Effector CD8-positive, alpha-beta T cell (primary cell): ENCODE data around the gene SLCO2A1.

Experiments
- DNase-seq: peaks from one replicate; lab custom pipeline; 2025; lab: John Stamatoyannopoulos, UW

The SLCO2A1 gene

DNA sequence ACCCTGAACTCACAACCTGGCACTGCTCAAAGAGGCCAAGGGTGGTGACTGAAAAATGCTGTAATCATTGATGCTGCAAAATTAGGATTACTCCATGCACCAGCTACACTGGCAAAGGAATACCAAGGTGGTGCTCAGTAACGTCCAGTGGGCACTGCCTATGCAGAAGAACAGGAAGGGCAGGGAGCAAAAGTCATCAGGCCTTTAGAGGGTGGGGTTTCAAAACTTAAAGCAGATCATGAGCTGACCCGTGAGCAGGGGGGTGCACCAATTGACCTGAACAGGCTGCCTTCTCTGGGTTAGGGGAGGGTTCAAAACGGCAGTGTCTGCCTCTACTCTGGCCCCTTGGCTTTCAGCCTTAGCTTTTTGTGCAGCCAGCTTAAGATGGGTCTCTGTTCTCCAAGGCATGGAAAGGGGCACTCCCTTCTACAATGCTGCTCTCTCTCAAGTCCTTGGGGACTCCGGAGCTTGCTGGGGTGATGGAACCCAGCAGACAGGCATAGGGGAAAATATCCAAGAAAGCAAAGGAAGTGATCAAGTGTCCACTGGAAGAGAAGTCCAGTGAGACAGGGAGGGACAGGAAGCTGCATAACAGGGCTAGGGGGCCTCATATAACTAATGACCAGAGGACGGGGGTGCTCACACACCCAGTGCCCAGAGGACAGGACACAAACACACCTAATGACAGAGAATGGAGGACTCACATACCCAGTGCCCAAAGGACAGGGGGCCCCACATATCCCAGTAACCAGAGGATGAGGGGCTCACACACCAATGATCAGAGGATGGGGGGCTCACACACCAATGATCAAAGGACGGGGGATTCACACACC, 145.5 kb downstream of the SLCO2A1 start:
- DNase-seq, result no peak

DNA sequence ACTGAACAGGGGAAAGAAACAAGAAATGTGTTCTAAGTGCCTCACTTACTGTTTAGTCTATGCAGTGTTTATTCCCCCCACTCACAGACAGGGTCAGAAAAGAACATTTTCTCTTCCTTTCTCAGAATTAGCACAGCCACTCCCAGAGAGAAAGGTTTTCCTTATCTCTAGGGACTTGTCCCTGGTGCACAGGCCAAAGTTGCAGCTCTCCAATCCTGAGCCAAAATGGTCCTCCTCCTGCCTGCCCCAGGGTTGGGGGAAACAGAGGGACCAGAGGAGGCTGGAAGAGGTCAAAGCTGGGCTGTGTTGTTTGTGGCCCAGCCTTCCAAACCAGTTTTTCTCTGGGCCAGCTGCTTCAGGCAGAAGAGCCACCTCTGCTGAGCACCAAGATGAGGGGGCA, 146.1 kb downstream of the SLCO2A1 start:
- no peak for DNase-seq

DNA sequence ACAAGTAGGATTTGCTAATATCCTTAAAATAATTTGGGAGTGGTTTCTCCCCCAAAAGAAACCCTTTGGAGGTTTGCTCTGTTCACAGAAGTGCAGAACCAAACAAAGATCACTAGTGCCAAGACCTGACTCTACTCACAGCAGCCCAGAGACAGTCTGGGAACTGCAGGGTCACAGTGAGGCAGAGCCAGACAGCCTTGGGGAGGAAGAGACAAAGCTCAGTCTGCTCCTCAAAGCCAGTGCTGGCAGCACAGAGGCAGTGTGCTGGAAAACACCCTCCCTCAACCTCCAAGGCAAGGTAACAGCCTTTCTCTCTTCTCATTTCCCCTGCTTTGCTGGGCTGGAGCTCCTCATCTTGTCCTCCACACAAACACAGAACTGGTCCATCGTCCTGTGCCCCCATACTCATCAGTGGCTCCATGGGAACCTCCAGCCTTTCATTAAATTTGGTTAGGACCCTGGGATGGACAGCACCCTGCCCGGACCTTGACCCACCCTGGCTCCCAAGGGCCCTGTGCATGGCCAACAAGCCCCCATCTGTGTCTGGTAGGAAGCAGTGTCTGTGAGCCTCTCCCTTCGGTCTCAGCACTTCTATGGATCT, 146.6 kb downstream of the SLCO2A1 start:
- DNase-seq, result no peak

DNA sequence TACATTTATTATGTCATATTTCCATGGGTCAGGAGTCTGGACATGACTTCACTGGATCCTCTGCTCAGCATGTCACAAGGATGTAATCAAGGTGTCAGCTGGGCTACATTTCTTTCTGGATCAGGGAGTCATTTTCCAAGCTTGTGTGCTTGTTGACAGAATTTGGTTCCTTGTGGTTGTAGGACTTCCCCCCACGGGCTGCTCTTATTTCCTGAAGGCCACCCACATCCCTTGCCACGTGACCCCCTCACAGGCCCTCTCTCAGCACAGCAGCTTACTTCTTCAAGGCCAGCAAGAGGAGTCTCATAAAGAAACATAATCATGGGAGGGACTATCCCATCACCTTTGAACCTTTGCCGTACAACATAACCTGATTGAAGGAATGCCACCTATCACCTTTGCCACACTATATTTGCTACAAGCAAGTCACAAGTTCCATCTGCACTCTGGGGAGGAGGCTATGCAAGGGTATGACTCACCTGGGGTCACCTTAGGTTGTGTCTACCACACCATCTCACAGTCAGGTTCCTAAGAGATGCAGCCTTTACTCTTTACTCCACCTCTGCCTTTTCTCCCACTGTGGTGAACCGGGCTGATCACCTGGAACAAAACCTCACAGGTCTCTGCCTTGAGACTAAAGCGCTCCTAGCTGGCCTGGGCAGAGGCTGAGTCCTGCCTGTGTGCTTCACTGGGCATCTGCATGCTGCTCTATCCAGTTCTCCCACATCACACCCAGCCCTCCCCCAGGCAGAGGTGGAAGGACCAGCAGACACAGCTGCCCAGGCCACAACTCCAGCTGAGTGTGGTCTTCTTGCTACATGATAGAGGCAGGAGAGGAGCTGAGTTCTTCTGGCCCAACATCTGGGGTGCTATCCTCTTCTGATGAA, 147.5 kb downstream of the SLCO2A1 start:
- no peak for DNase-seq

DNA sequence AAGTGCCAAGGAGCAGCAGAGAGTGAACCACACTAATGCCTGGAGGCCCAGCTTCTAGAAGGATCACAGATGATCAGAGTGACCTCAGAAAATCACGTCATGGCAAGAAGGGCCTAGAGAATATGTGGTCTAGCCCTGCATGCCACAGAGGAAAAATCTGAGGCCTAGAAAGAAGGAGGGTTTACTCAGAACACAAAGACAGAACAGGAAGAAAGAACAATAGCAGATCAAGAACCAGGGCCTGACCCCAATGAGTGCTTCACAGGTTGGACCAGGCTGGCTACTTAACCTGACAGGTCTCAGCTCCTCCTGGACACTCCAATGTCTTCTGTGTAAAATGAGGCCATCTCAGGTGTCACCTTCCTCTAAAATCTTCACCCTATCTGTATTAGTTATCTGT, 148.2 kb downstream of the SLCO2A1 start:
- DNase-seq, result no peak

DNA sequence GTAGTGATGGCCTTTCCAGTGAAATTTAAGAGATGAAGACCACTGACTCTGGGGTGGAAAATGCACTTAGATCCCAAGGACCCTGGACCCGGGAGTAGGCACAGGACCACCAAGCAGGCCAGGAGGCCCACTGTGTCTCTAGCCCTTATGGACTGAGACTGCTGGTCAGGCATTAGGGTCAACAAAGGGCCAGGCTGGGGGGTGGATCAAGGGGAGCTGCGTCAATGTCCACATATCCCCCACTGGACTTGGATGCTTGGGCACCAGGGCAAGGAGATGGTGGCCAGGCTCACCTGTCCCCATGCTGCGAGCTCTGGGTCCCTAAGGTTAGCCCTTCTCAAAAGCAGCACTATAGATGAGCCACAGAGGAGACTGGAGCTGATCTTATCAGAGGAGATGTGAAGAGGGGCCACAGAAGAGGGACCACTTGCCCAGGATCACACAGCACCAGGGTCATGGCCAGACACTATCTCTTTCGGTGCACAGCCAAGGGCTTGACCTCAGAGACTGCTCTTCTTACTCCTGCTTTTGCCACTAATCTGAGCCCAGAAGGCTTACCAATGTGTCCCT, 148.8 kb downstream of the SLCO2A1 start:
- no peak for DNase-seq

DNA sequence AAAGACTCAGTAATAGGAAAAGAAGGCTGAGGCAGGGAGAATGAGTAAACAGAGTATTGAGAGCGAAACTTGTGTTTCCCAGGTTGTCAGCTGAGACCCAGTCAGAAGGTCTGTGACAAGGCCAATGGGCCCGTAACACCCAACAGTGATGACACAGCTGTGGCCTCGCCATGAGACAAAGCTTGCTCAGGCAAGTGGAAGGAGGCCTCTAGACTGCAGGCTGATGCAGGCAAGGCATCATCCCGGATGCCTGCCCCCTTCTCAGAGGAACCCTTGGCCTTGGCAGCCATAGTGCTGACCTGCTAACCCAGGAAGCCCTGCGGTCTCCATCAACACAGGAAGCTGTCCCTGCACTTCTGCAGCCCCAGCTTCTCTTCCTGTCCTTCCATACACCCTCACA, 149.4 kb downstream of the SLCO2A1 start:
- no peak for DNase-seq

DNA sequence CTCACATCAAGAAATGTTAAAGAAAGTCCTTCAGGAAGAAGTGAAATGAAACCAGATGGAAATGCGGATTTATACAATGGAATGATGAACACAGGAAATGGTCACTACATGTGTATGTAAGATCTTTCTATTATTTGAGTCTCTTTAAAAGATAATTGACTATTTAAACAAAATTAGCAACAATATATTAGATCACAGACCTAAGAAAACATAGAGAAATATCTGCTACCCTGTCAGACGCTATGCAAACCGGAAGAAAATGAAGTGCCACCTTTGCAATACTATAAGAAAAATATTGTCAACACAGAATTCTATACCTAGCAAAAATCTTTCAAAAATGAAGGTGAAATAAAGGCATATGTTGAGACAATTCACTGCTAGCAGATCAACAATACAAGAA, 151.2 kb downstream of the SLCO2A1 start:
- no peak for DNase-seq
